Measurements from ENCODE around the gene NOD1.

NOD1 gene

GRCh38 chr7:30436518-30436917 lies 42.1 kb downstream of the NOD1 start:
- peaks cover 5% of the 10 kb centered on the region for H3K36me3 ChIP-seq (replicated peaks)
- no peaks in the 10 kb centered on the region for H3K27me3 ChIP-seq (ENCODE audit: low read depth)
- in situ Hi-C loops (cut with MboI; ENCODE audit: low sequenced_read_pairs): no loop called here
- H3K4me3 ChIP-seq: no peak overlapping the region
- DNase-seq (ENCODE audit: low spot score in 2 of 2): no peak
- H3K9me3 ChIP-seq: no peaks in the 10 kb centered on the region
- no peaks in the 10 kb centered on the region; the same call in 1 of the 2 replicates for H3K4me1 ChIP-seq

- no peak for DNase-seq (ENCODE audit: low spot score in 2 of 2)
- in situ Hi-C loops (cut with MboI; ENCODE audit: low sequenced_read_pairs): no loop called here
- Histone ChIP-seq H3K36me3 (replicated peaks) (peaks cover 5% of the 10 kb centered on the region), H3K27me3 (ENCODE audit: low read depth) (no peaks in the 10 kb centered on the region), H3K4me1 (no peaks in the 10 kb centered on the region; the same call in 1 of the 2 replicates), H3K4me3 (no peak overlapping the region), H3K9me3 (no peaks in the 10 kb centered on the region)
Measured at GRCh38 chr7:30436046-30436445, 42.5 kb downstream of the NOD1 start.

DNA sequence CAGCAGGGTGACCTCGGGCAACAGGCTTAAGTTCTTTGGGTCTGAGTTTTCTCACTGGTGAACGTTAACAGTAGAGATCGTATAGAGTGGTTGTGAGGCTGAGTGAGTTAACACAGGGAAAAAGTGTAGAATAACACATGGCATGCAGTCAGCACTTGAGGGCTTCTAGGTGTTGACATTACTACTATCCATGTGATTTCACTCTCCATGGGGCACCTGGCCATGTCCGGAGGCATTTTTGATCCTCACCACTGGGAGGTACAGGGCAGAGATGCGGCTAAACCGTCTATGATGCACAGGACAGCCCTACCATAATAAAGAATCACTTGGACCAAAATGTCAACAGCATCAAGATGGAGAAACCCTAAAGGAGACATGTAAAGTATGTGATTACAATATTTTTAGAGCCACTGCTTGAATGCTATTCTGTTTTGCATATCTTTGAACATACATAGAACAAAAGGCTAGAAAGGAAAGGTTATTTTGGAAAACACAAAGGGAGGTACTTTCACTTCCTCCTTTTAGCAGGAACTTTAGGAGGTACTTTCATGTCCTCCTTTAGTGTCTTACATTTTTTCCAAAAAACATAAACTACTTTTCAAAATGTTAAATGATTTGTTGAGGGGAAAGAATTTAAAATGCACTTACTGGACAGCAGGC lies 44.3 kb downstream of the NOD1 start:
- H3K27me3 ChIP-seq (ENCODE audit: low read depth): no peaks in the 10 kb centered on the region
- H3K9me3 ChIP-seq: no peaks in the 10 kb centered on the region
- no peak overlapping the region for H3K4me3 ChIP-seq
- no peaks in the 10 kb centered on the region; the same call in 1 of the 2 replicates for H3K4me1 ChIP-seq
- no peak for DNase-seq (ENCODE audit: low spot score in 2 of 2)
- peaks cover 5% of the 10 kb centered on the region for H3K36me3 ChIP-seq (replicated peaks)
- in situ Hi-C loops (cut with MboI; ENCODE audit: low sequenced_read_pairs): no loop called here

DNA sequence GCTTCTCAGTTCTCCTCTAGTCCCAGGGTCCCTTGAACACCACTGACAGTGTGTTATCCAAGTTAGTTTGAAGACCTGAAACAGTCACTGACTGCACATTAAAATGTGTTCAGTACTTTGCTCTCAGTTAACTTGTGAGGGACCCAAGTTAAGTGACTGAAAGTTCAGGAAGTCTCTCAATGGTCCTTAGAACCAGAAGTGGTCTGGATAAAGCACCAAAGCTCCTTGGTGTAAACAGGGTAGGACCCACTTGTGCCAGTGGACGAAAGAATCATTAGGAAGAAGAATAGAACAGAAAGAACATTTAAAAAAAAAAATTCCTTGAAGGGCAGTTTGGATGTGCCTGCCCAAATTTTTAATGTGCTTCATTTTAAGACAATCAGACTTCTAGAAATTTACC lies 45.1 kb downstream of the NOD1 start:
- Histone ChIP-seq H3K9me3 (no peaks in the 10 kb centered on the region), H3K4me3 (no peak overlapping the region), H3K4me1 (no peaks in the 10 kb centered on the region; the same call in 1 of the 2 replicates), H3K27me3 (ENCODE audit: low read depth) (no peaks in the 10 kb centered on the region), H3K36me3 (replicated peaks) (peaks cover 5% of the 10 kb centered on the region)
- no peak for DNase-seq (ENCODE audit: low spot score in 2 of 2)
- in situ Hi-C loops (cut with MboI; ENCODE audit: low sequenced_read_pairs): no loop called here

GRCh38 chr7:30433082-30433481 lies 45.5 kb downstream of the NOD1 start:
- no peak overlapping the region for H3K4me3 ChIP-seq
- H3K4me1 ChIP-seq: no peaks in the 10 kb centered on the region; the same call in 1 of the 2 replicates
- in situ Hi-C loops (cut with MboI; ENCODE audit: low sequenced_read_pairs): no loop called here
- no peaks in the 10 kb centered on the region for H3K9me3 ChIP-seq
- H3K27me3 ChIP-seq (ENCODE audit: low read depth): no peaks in the 10 kb centered on the region
- peaks cover 4% of the 10 kb centered on the region for H3K36me3 ChIP-seq (replicated peaks)
- peak in 1 of 2 experiments; percentile 3 for DNase-seq (ENCODE audit: low spot score in 2 of 2)

GRCh38 chr7:30430777-30431176 lies 47.8 kb downstream of the NOD1 start:
- in situ Hi-C loops (cut with MboI; ENCODE audit: low sequenced_read_pairs): no loop called here
- Histone ChIP-seq H3K9me3 (no peaks in the 10 kb centered on the region), H3K4me3 (no peak overlapping the region), H3K27me3 (ENCODE audit: low read depth) (no peaks in the 10 kb centered on the region), H3K36me3 (replicated peaks) (no peaks in the 10 kb centered on the region), H3K4me1 (no peaks in the 10 kb centered on the region; the same call in 1 of the 2 replicates)
- no peak for DNase-seq (ENCODE audit: low spot score in 2 of 2)

- Histone ChIP-seq H3K9me3 (no peaks in the 10 kb centered on the region), H3K4me1 (no peaks in the 10 kb centered on the region; the same call in 1 of the 2 replicates), H3K27me3 (ENCODE audit: low read depth) (no peaks in the 10 kb centered on the region), H3K36me3 (replicated peaks) (peaks cover 1% of the 10 kb centered on the region), H3K4me3 (no peak overlapping the region)
- DNase-seq (ENCODE audit: low spot score in 2 of 2): no peak
- in situ Hi-C loops (cut with MboI; ENCODE audit: low sequenced_read_pairs): no loop called here
Measured at GRCh38 chr7:30430276-30430675, 48.3 kb downstream of the NOD1 start.

DNA sequence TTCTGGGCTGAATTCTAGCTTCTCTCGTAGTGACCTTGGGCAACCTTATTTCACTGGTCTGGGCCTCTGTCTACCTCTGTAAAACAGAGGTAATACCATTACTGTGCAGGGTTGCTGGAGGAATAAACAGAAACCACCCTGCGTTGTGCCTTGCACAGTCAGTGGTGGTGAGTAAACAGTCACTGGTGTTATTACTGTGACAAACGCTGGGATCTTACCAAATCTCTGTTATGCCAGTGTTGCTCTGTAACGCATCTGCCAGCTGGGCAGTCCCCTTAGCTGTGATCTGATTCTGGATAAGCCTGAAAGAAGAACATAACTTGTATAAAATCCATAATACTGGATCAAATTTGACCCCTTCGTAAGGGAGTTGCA lies 49.4 kb downstream of the NOD1 start:
- in situ Hi-C loops (cut with MboI; ENCODE audit: low sequenced_read_pairs): no loop called here
- Histone ChIP-seq H3K9me3 (no peaks in the 10 kb centered on the region), H3K4me1 (no peaks in the 10 kb centered on the region), H3K27me3 (ENCODE audit: low read depth) (no peaks in the 10 kb centered on the region), H3K36me3 (replicated peaks) (peaks cover 11% of the 10 kb centered on the region), H3K4me3 (no peak overlapping the region)
- no peak for DNase-seq (ENCODE audit: low spot score in 2 of 2)

GRCh38 chr7:30428246-30429155 lies 50.1 kb downstream of the NOD1 start:
- in situ Hi-C loops (cut with MboI; ENCODE audit: low sequenced_read_pairs): no loop called here
- no peak overlapping the region for H3K4me3 ChIP-seq
- DNase-seq (ENCODE audit: low spot score in 2 of 2): no peak
- no peaks in the 10 kb centered on the region for H3K9me3 ChIP-seq
- H3K36me3 ChIP-seq (replicated peaks): peaks cover 11% of the 10 kb centered on the region
- no peaks in the 10 kb centered on the region for H3K27me3 ChIP-seq (ENCODE audit: low read depth)
- no peaks in the 10 kb centered on the region for H3K4me1 ChIP-seq

DNA sequence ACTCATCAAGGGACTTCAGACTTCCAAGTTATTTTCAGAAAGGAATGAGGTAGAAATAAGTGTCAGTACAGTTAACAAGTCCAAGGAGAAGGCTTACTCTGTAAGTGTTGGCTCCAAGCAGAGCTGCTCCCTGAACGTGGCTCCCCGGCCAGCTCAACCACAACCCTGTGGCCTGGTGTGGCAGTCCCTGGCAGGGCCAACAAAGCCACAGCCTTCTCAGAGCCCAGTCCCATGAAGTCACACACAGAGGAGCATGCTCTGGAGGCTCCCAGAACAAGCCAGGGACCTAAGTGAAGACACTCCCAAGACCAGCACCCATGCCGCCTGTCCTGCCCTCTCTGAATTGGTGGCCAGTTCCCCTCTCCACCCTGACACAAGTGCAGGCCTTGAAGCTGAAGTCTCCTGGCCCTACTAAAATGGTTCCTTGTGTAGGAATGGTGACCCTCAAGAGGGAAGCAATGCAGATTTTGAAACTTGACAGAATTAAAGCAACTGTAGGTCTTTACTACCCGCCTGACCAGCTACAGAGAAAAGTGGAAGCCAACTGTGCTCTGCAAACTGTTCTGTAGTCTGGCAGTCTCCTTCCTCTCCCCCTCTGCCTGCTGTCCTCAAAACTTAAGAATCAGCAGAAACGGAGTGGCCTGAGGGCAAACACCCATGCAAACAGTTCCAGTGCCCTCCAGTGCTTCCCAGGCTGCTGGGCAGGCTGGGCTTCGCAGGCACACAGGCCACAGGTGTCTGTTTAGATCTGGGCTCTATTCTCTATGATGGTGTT lies 51.1 kb downstream of the NOD1 start:
- Histone ChIP-seq H3K4me3 (no peak overlapping the region), H3K36me3 (replicated peaks) (peaks cover 11% of the 10 kb centered on the region), H3K9me3 (no peaks in the 10 kb centered on the region), H3K4me1 (no peaks in the 10 kb centered on the region), H3K27me3 (ENCODE audit: low read depth) (no peaks in the 10 kb centered on the region)
- DNase-seq (ENCODE audit: low spot score in 2 of 2): no peak
- in situ Hi-C loops (cut with MboI; ENCODE audit: low sequenced_read_pairs): no loop called here

DNA sequence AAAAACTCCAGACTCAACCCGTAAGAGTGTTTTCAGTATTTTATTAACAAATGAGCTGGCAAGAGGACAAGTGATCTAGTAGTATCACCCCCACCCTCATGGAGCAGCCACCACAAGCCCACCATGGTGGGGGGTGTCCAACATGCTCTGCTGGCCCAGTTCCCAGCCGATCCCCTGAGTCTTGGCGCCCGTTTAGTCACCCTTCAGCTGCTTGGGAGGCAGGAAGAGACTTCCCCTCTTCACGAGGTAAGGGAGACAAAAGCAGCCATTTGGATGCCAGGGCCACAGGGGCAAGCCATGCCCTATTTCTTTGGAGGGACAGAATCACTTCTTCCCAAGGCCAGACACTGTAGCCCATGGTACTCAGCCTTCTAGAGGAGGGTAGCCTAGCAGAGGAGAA lies 54.1 kb downstream of the NOD1 start:
- in situ Hi-C loops (cut with MboI; ENCODE audit: low sequenced_read_pairs): loop anchor here (25.0 kb wide), 1 partner anchor 262 kb away; no protein-coding TSS in a partner anchor
- H3K36me3 ChIP-seq (replicated peaks): peaks cover 11% of the 10 kb centered on the region
- no peaks in the 10 kb centered on the region for H3K27me3 ChIP-seq (ENCODE audit: low read depth)

GRCh38 chr7:30423788-30424505 lies 54.6 kb downstream of the NOD1 start:
- in situ Hi-C loops (cut with MboI; ENCODE audit: low sequenced_read_pairs): loop anchor here (25.0 kb wide), 1 partner anchor 262 kb away; no protein-coding TSS in a partner anchor
- DNase-seq (ENCODE audit: low spot score in 2 of 2): no peak
- H3K9me3 ChIP-seq: no peaks in the 10 kb centered on the region
- no peak overlapping the region for H3K4me3 ChIP-seq
- H3K36me3 ChIP-seq (replicated peaks): peaks cover 11% of the 10 kb centered on the region
- H3K27me3 ChIP-seq (ENCODE audit: low read depth): no peaks in the 10 kb centered on the region
- no peaks in the 10 kb centered on the region for H3K4me1 ChIP-seq

More for the DNA sequence above, 54.1 kb downstream of the NOD1 start:
- Histone ChIP-seq H3K9me3 (no peaks in the 10 kb centered on the region), H3K4me3 (no peak overlapping the region), H3K4me1 (no peaks in the 10 kb centered on the region)
- no peak for DNase-seq (ENCODE audit: low spot score in 2 of 2)

DNA sequence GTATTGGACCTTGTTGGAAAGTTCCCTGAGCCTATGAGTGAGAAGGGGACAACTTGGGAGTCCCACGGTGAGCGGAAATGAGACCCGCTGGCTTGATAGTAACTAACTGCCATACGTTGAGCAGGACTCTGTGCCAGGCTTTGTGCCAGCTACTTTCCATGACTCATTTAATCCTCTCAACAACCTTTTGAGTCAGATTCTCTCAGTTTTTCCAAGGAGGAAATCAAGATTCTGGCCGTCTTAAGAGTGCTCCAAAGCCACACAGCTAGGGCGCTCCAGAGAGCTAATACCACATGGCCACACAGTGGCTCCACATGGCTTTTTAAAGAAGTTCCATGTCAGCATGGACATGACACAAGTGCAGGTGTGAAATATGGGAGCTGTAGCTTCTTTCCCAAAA lies 55.7 kb downstream of the NOD1 start:
- no peak for DNase-seq (ENCODE audit: low spot score in 2 of 2)
- Histone ChIP-seq H3K4me3 (no peak overlapping the region), H3K27me3 (ENCODE audit: low read depth) (no peaks in the 10 kb centered on the region), H3K9me3 (no peaks in the 10 kb centered on the region), H3K4me1 (no peaks in the 10 kb centered on the region), H3K36me3 (replicated peaks) (peaks cover 11% of the 10 kb centered on the region)
- in situ Hi-C loops (cut with MboI; ENCODE audit: low sequenced_read_pairs): loop anchor here (25.0 kb wide), 1 partner anchor 261 kb away; no protein-coding TSS in a partner anchor

Data from HAP-1 (cell line).